HCT116 (cell line): ENCODE measurements around the gene HABP2. TPM values are rescaled to one million over a fixed set of nuclear protein-coding genes. Genes with fewer than 3 reads are reported as not detected.

Experiments used
- ATAC-seq: fragments of 200-7000 bp; cut with Tn5 transposase; 2 replicates; pipeline ENCODE4 v1.9.1; 2020; ENCODE audit warnings: mild to moderate bottlenecking, moderate library complexity
- BruUV-seq: library from RNA; stranded (reverse); fragments of 400-500 nt; replicated peaks from 2 replicates; lab custom pipeline; 2021; lab: Mats Ljungman, UMichigan
- CTCF ChIA-PET: fragments of 300-600 bp; sonication (Branson Sonifier 250); formaldehyde crosslinking; loops from one replicate; lab custom pipeline; 2021; ENCODE audit warnings: antibody characterized with exemption; lab: Charles Lee
- POLR2A ChIA-PET: fragments of 300-600, 350-600 bp; sonication (Branson Sonifier 250); formaldehyde crosslinking; loops from one replicate; lab custom pipeline; 2021; ENCODE audit warnings: antibody characterized with exemption; lab: Charles Lee
- RAD21 ChIA-PET, 2 experiments: fragments of 300-600 bp; sonication (Branson Sonifier 250); formaldehyde crosslinking; loops; one replicate each; lab custom pipeline; 2023; ENCODE audit warnings: low total read pairs in 2 of 2; ENCODE audit not compliant: uncharacterized antibody in 2 of 2, unreplicated experiment in 2 of 2, low non-redundant PET in 1 of 2; lab: Charles Lee
- DNase-seq: peaks from one replicate; pipeline ENCODE4 v3.0.0-alpha.2; 2010; ENCODE audit warnings: low read depth, low spot score
- H2AFZ ChIP-seq: fragments of 200-600 bp; shearing (Covaris generic), sonication (generic); 2 replicates; pipeline ENCODE4 v1.6.1; 2017; ENCODE audit warnings: low read depth, mixed run types, mixed read lengths, antibody characterized with exemption, low read length; ENCODE audit not compliant: poor library complexity, severe bottlenecking
- H3K27ac ChIP-seq: 2 replicates; pipeline ENCODE4 v1.5.1; 2012; ENCODE audit warnings: low read depth, low read length
- H3K27me3 ChIP-seq: fragments of 200-600 bp; sonication (generic); 2 replicates; pipeline ENCODE4 v1.6.1; 2016; ENCODE audit warnings: mixed run types, low read length, mixed read lengths; ENCODE audit not compliant: insufficient read depth
- H3K36me3 ChIP-seq, 2 experiments: fragments of 200-500 bp in 1 of 2; fragments of 200-600 bp in 1 of 2; sonication (Bioruptor generic) in 1 of 2; sonication (generic) in 1 of 2; 2 replicates each; pipeline versions ENCODE4 v1.5.1 to v1.6.1; 2014 to 2016; ENCODE audit warnings: low read length in 2 of 2, inconsistent platforms in 1 of 2, mixed read lengths in 1 of 2, mixed run types in 1 of 2; ENCODE audit not compliant: insufficient read depth in 2 of 2, control insufficient read depth in 1 of 2
- H3K4me1 ChIP-seq, 2 experiments: fragments of 200-600 bp in 1 of 2; sonication (generic) in 1 of 2; 2 replicates each; pipeline versions ENCODE4 v1.5.1 to v1.6.1; 2012 to 2017; ENCODE audit warnings: low read length in 2 of 2, inconsistent platforms in 1 of 2, mild to moderate bottlenecking in 1 of 2, mixed read lengths in 1 of 2, mixed run types in 1 of 2, moderate library complexity in 1 of 2; ENCODE audit not compliant: insufficient read depth in 2 of 2, control insufficient read depth in 1 of 2
- H3K4me2 ChIP-seq: fragments of 200-600 bp; sonication (generic); 2 replicates; pipeline ENCODE4 v1.6.1; 2017; ENCODE audit warnings: mixed run types, low read length, mixed read lengths
- H3K4me3 ChIP-seq, 2 experiments: fragments of 200-600 bp in 1 of 2; sonication (generic) in 1 of 2; replicated peaks in 1 of 2; 2 replicates each; pipeline ENCODE4 v1.5.1; 2011 to 2016; ENCODE audit warnings: low read length in 2 of 2, control low read depth in 1 of 2, low read depth in 1 of 2, mild to moderate bottlenecking in 1 of 2, mixed read lengths in 1 of 2, mixed run types in 1 of 2
- H3K79me2 ChIP-seq: fragments of 200-600 bp; sonication (generic); 2 replicates; pipeline ENCODE4 v1.6.1; 2017; ENCODE audit warnings: mild to moderate bottlenecking, mixed run types, low read length, moderate library complexity, mixed read lengths; ENCODE audit not compliant: insufficient read depth
- H3K9ac ChIP-seq: fragments of 200-600 bp; sonication (generic); 2 replicates; pipeline ENCODE4 v1.6.1; 2016; ENCODE audit warnings: low read length, mixed read lengths
- H3K9me2 ChIP-seq: fragments of 200-600 bp; sonication (generic), shearing (Covaris generic); 2 replicates; pipeline ENCODE4 v1.6.1; 2017; ENCODE audit warnings: mixed run types, mild to moderate bottlenecking, moderate library complexity; ENCODE audit not compliant: insufficient read depth
- H3K9me3 ChIP-seq, 2 experiments: fragments of 200-500 bp in 1 of 2; fragments of 200-600 bp in 1 of 2; sonication (Bioruptor generic) in 1 of 2; sonication (generic) in 1 of 2; 2 replicates each; pipeline ENCODE4 v1.6.1; 2014 to 2017; ENCODE audit warnings: low read length in 2 of 2, mixed read lengths in 2 of 2, inconsistent platforms in 1 of 2, low read depth in 1 of 2, mild to moderate bottlenecking in 1 of 2, mixed run types in 1 of 2, moderate library complexity in 1 of 2; ENCODE audit not compliant: control insufficient read depth in 1 of 2, insufficient read depth in 1 of 2
- H4K20me1 ChIP-seq: fragments of 200-600 bp; sonication (generic), shearing (Covaris generic); 2 replicates; pipeline ENCODE4 v1.6.1; 2017; ENCODE audit warnings: mixed run types, mild to moderate bottlenecking, moderate library complexity; ENCODE audit not compliant: insufficient read depth
- CEBPB ChIP-seq: IDR thresholded peaks from 2 replicates; pipeline ENCODE4 v1.6.1; 2012; ENCODE audit warnings: low read depth
- EGR1 ChIP-seq: IDR thresholded peaks from 2 replicates; pipeline ENCODE4 v1.6.1; 2012; ENCODE audit warnings: low read depth
- ELF1 ChIP-seq: IDR thresholded peaks from 2 replicates; pipeline ENCODE4 v1.6.1; 2012; ENCODE audit warnings: low read depth, borderline replicate concordance
- EZH2 ChIP-seq: fragments of 200-600 bp; sonication (generic); IDR thresholded peaks from 2 replicates; pipeline ENCODE4 v1.6.1; 2017; ENCODE audit warnings: antibody characterized with exemption, mixed run types
- EZH2phosphoT487 ChIP-seq: fragments of 200-600 bp; IDR thresholded peaks from 2 replicates; pipeline ENCODE4 v1.6.1; 2018; ENCODE audit warnings: antibody characterized with exemption, borderline replicate concordance
- FOSL1 ChIP-seq: IDR thresholded peaks from 2 replicates; pipeline ENCODE4 v1.6.1; 2012; ENCODE audit warnings: low read depth
- JUND ChIP-seq: IDR thresholded peaks from 2 replicates; pipeline ENCODE4 v1.6.1; 2012
- MAX ChIP-seq: IDR thresholded peaks from 2 replicates; pipeline ENCODE4 v1.6.1; 2012
- POLR2A ChIP-seq: IDR thresholded peaks from 2 replicates; pipeline ENCODE4 v1.7.0; 2011; ENCODE audit warnings: borderline replicate concordance; ENCODE audit not compliant: insufficient read depth, insufficient read length; ENCODE audit errors: extremely low read depth
- SP1 ChIP-seq: IDR thresholded peaks from 2 replicates; pipeline ENCODE4 v1.6.1; 2012; ENCODE audit warnings: low read depth
- TCF7L2 ChIP-seq: IDR thresholded peaks from 2 replicates; pipeline ENCODE4 v1.7.0; 2011; ENCODE audit warnings: borderline replicate concordance, inconsistent platforms; ENCODE audit not compliant: insufficient read depth, insufficient read length; ENCODE audit errors: extremely low read depth
- YY1 ChIP-seq: IDR thresholded peaks from 2 replicates; pipeline ENCODE4 v1.6.1; 2011; ENCODE audit warnings: low read length, low read depth, moderate library complexity, mild to moderate bottlenecking; ENCODE audit not compliant: insufficient replicate concordance; ENCODE audit errors: extremely low read depth
- ZNF274 ChIP-seq: fragments of 200-500 bp; sonication (Bioruptor generic); IDR thresholded peaks from 2 replicates; pipeline ENCODE4 v1.6.1; 2014; ENCODE audit warnings: mild to moderate bottlenecking, low read depth, low read length, inconsistent platforms
- intact Hi-C: fragments of 100-400 bp; cut with micrococcal nuclease; formaldehyde crosslinking; loops from 2 replicates; pipeline ENCODE4 v1.10.0; 2022
- total RNA-seq: library from RNA; stranded (reverse); gene quantifications from one replicate; pipeline ENCODE4 v1.2.1, GENCODE V29; 2021; ENCODE audit not compliant: unreplicated experiment
- TF ChIP-seq, protein P1 (sequence below): IDR thresholded peaks from 2 replicates; pipeline ENCODE4 v1.6.1; 2012

The HABP2 gene
- total RNA-seq, 1 experiment from 2014 or later: 0.20 TPM

- intact Hi-C loops: no loop called here
- Histone ChIP-seq H4K20me1 (no peaks in the 10 kb centered on the region), H3K9me2 (no peaks in the 10 kb centered on the region), H3K4me3 (no peak overlapping the region), H3K27ac (no peak overlapping the region), H2AFZ (no peak overlapping the region), H3K36me3 (no peaks in the 10 kb centered on the region), H3K4me1 (no peaks in the 10 kb centered on the region), H3K27me3 (peaks cover 76% of the 10 kb centered on the region), H3K9me3 (no peaks in the 10 kb centered on the region), H3K9ac (no peak overlapping the region), H3K4me2 (no peak overlapping the region), H3K79me2 (no peaks in the 10 kb centered on the region)
- CTCF ChIA-PET: no interaction called here
- RAD21 ChIA-PET: no interaction called here
- ATAC-seq: no peak
- no TSS peak for BruUV-seq
- DNase-seq: no peak
- POLR2A ChIA-PET: no interaction called here
- TF ChIP-seq EZH2: no peak
- no peak for TF ChIP-seq YY1
- TF ChIP-seq ELF1: no peak
- TF ChIP-seq JUND: no peak
- no peak for TF ChIP-seq ZNF274
- no peak for TF ChIP-seq MAX
- TF ChIP-seq EGR1: no peak
- no peak for TF ChIP-seq SP1
- TF ChIP-seq EZH2phosphoT487: no peak
- TF ChIP-seq, protein P1, sequence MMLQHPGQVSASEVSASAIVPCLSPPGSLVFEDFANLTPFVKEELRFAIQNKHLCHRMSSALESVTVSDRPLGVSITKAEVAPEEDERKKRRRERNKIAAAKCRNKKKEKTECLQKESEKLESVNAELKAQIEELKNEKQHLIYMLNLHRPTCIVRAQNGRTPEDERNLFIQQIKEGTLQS: no peak
- TF ChIP-seq POLR2A: no peak
- TF ChIP-seq TCF7L2: no peak
- TF ChIP-seq CEBPB: no peak
These were observed 25.9 kb downstream of the HABP2 start for GRCh38 chr10:113578773-113579172.

GRCh38 chr10:113581092-113581491 is 28.2 kb downstream of the HABP2 start:
- no peak overlapping the region for H3K4me2 ChIP-seq
- no peaks in the 10 kb centered on the region for H3K9me3 ChIP-seq
- no peak overlapping the region for H3K9ac ChIP-seq
- BruUV-seq: no TSS peak
- H4K20me1 ChIP-seq: no peaks in the 10 kb centered on the region
- H3K79me2 ChIP-seq: no peaks in the 10 kb centered on the region
- RAD21 ChIA-PET: no interaction called here
- no peak overlapping the region for H3K4me3 ChIP-seq
- H3K9me2 ChIP-seq: no peaks in the 10 kb centered on the region
- peaks cover 3 to 6% of the 10 kb centered on the region in 2 experiments; a peak in 3 of 4 replicates for H3K4me1 ChIP-seq
- no peak for TF ChIP-seq FOSL1
- TF ChIP-seq CEBPB: no peak
- no peak for TF ChIP-seq YY1
- no peak overlapping the region for H3K27ac ChIP-seq
- intact Hi-C loops: no loop called here
- H3K27me3 ChIP-seq: peaks cover 63% of the 10 kb centered on the region
- POLR2A ChIA-PET: no interaction called here
- ATAC-seq: no peak
- DNase-seq: no peak
- no peak overlapping the region for H2AFZ ChIP-seq
- CTCF ChIA-PET: no interaction called here
- H3K36me3 ChIP-seq: no peaks in the 10 kb centered on the region
